MM.1S (cell line): Measurements from ENCODE around the gene NCOA3.

Experiments used
- DNase-seq: peaks from one replicate; pipeline ENCODE4 v3.0.0-alpha.2; 2015
- H2AFZ ChIP-seq: fragments of 300-600 bp; sonication (generic); 2 replicates; pipeline ENCODE4 v1.6.0; 2016; ENCODE audit warnings: antibody characterized with exemption, low read length
- H3F3A ChIP-seq: fragments of 300-600 bp; sonication (generic); 2 replicates; pipeline ENCODE4 v1.6.1; 2016; ENCODE audit warnings: mild to moderate bottlenecking, antibody characterized with exemption, low read length, moderate library complexity, mixed read lengths; ENCODE audit not compliant: insufficient read depth
- H3K27ac ChIP-seq: fragments of 300-600 bp; sonication (generic); 2 replicates; pipeline ENCODE4 v1.5.1; 2016; ENCODE audit warnings: mild to moderate bottlenecking, low read length
- H3K27me3 ChIP-seq: fragments of 300-600 bp; sonication (generic); replicated peaks from 2 replicates; pipeline ENCODE4 v1.6.0; 2016; ENCODE audit warnings: low read length; ENCODE audit not compliant: insufficient read depth
- H3K36me3 ChIP-seq: fragments of 300-600 bp; sonication (generic); replicated peaks from 2 replicates; pipeline ENCODE4 v1.6.1; 2016; ENCODE audit warnings: mild to moderate bottlenecking, low read length, mixed read lengths; ENCODE audit not compliant: insufficient read depth
- H3K4me1 ChIP-seq: fragments of 300-600 bp; sonication (generic); 2 replicates; pipeline ENCODE4 v1.6.1; 2016; ENCODE audit warnings: low read length, mixed read lengths
- H3K4me2 ChIP-seq: fragments of 300-600 bp; sonication (generic); 2 replicates; pipeline ENCODE4 v1.6.0; 2016; ENCODE audit warnings: low read depth, low read length
- H3K4me3 ChIP-seq: fragments of 300-600 bp; sonication (generic); 2 replicates; pipeline ENCODE4 v1.5.1; 2016; ENCODE audit warnings: low read length, mixed read lengths
- H3K79me2 ChIP-seq: fragments of 300-600 bp; sonication (generic); 2 replicates; pipeline ENCODE4 v1.6.1; 2016; ENCODE audit warnings: mixed run types, low read length, mixed read lengths
- H3K9ac ChIP-seq: fragments of 300-600 bp; sonication (generic); 2 replicates; pipeline ENCODE4 v1.6.1; 2016; ENCODE audit warnings: low read length, mixed read lengths
- H3K9me2 ChIP-seq: fragments of 300-600 bp; sonication (generic); replicated peaks from 2 replicates; pipeline ENCODE4 v1.6.1; 2016; ENCODE audit warnings: mild to moderate bottlenecking, low read length, mixed read lengths; ENCODE audit not compliant: insufficient read depth
- H3K9me3 ChIP-seq: fragments of 300-600 bp; sonication (generic); replicated peaks from 2 replicates; pipeline ENCODE4 v1.6.1; 2016; ENCODE audit warnings: mild to moderate bottlenecking, low read length, mixed read lengths; ENCODE audit not compliant: insufficient read depth
- H4K20me1 ChIP-seq: fragments of 300-600 bp; sonication (generic); 2 replicates; pipeline ENCODE4 v1.6.1; 2016; ENCODE audit warnings: mild to moderate bottlenecking, low read length, moderate library complexity, mixed read lengths; ENCODE audit not compliant: insufficient read depth
- EZH2 ChIP-seq: fragments of 300-600 bp; sonication (generic); optimal IDR thresholded peaks from 2 replicates; pipeline ENCODE3; 2017; ENCODE audit warnings: low read depth, mild to moderate bottlenecking, antibody characterized with exemption, low read length, mixed read lengths
- EZH2phosphoT487 ChIP-seq: fragments of 300-600 bp; sonication (generic); IDR thresholded peaks from 2 replicates; pipeline ENCODE4 v1.6.1; 2018; ENCODE audit warnings: antibody characterized with exemption, low read length
- TF ChIP-seq, protein P1 (sequence below): fragments of 300-600 bp; sonication (generic); IDR thresholded peaks from 2 replicates; pipeline ENCODE4 v1.5.1; 2016; ENCODE audit warnings: antibody characterized with exemption, low read length, mixed read lengths

NCOA3 gene

DNA sequence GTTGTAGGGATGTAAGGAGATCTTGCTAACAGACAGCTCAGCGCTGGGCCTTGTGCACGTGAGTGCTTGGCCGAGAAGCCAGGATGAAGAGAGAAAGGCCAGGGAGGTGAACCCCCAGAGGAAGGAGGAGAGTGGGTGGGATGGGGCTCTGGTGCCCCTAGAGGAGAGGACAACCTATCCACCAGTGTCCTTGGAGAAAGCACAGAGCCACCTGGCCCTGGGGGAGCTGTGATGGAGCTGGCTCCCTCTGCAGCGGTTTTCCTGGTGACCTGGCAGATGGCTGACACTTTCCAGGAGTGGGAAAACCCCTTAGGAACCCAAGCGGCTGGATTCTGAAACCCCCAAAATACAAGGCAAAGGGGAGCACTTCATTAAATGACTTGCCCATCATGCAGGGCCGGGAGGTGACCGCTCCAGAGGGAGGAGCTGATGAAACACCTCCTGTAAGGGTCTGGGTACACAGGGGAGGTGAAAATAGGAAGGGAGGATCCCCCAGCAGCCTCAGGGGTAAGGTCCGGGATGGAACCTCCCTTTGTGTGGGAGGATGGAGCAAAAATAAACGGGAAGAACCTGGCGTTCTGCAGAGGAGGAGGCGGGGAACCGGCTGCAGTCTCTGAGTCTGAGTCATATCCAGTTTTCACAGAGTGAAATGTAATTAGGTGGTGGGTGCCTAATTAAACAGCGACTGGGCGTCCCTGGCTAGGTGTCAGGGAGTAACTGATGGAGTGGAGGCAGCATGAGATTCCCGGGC is 203.2 kb downstream of the NCOA3 start:
- H3K4me1 ChIP-seq = no peaks in the 10 kb centered on the region
- H3K36me3 ChIP-seq = peaks cover 9% of the 10 kb centered on the region; the same call in 1 of the 2 replicates
- no peak for DNase-seq
- no peak overlapping the region for H3K4me3 ChIP-seq
- H3F3A ChIP-seq = no peaks in the 10 kb centered on the region
- H3K4me2 ChIP-seq = no peak overlapping the region
- no peaks in the 10 kb centered on the region for H3K9me2 ChIP-seq
- H3K27ac ChIP-seq = no peak overlapping the region
- TF ChIP-seq EZH2phosphoT487 (no peak), EZH2 (no peak)
- TF ChIP-seq, protein P1, sequence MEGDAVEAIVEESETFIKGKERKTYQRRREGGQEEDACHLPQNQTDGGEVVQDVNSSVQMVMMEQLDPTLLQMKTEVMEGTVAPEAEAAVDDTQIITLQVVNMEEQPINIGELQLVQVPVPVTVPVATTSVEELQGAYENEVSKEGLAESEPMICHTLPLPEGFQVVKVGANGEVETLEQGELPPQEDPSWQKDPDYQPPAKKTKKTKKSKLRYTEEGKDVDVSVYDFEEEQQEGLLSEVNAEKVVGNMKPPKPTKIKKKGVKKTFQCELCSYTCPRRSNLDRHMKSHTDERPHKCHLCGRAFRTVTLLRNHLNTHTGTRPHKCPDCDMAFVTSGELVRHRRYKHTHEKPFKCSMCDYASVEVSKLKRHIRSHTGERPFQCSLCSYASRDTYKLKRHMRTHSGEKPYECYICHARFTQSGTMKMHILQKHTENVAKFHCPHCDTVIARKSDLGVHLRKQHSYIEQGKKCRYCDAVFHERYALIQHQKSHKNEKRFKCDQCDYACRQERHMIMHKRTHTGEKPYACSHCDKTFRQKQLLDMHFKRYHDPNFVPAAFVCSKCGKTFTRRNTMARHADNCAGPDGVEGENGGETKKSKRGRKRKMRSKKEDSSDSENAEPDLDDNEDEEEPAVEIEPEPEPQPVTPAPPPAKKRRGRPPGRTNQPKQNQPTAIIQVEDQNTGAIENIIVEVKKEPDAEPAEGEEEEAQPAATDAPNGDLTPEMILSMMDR = no peak
- H2AFZ ChIP-seq = no peak overlapping the region
- H3K9me3 ChIP-seq = no peaks in the 10 kb centered on the region
- H3K27me3 ChIP-seq = no peaks in the 10 kb centered on the region
- peaks cover 76% of the 10 kb centered on the region for H3K79me2 ChIP-seq
- H4K20me1 ChIP-seq = 0 out of 2 replicates have a peak, but pooled peaks cover 6% of the 10 kb centered on the region
- no peak overlapping the region for H3K9ac ChIP-seq

DNA sequence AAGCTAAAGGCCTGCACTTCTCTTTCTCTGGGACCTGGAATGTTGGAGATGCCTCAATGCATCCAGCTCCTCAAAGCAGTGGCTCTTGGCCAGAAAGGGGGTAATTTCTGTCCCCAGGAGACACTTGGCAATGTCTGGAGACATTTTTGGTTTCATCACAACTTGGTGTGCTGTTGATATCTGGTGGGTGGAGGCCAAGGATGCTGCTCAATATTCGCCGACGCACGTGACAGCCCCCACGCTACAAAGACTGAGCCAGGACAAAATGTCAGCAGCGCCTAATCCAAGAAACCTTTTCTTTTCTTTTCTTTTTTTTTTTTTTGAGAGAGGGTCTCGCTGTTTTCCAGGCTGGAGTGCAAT is 203.8 kb downstream of the NCOA3 start:
- Histone ChIP-seq H3K4me1 (no peaks in the 10 kb centered on the region), H3K36me3 (peaks cover 9% of the 10 kb centered on the region; the same call in 1 of the 2 replicates), H3F3A (no peaks in the 10 kb centered on the region), H3K9me3 (no peaks in the 10 kb centered on the region), H4K20me1 (0 out of 2 replicates have a peak, but pooled peaks cover 6% of the 10 kb centered on the region), H2AFZ (no peak overlapping the region), H3K79me2 (peaks cover 78% of the 10 kb centered on the region), H3K4me2 (no peak overlapping the region), H3K27ac (no peak overlapping the region), H3K9me2 (no peaks in the 10 kb centered on the region), H3K9ac (no peak overlapping the region), H3K4me3 (no peak overlapping the region), H3K27me3 (no peaks in the 10 kb centered on the region)
- no peak for DNase-seq
- TF ChIP-seq EZH2phosphoT487 = no peak

DNA sequence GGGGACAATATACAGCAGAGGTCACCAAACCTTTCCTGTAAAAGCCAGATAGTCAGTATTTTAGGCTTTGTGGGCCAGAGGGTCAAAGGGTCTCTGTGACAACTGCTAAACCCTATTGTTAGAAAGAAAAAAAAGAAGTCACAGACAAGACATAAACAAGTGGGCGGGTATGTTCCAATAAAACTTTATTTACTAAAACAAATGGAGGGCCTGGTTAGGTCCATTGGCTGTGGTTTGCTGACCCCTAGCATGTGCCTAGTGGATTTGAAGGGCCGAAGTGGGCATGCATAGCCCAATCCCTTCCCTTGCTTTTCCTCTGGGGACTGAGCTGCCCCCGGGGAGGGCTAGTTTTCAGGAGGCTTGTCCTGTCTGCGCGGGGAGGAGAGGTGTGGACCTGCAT is 204.7 kb downstream of the NCOA3 start:
- Histone ChIP-seq H3K79me2 (peaks cover 80% of the 10 kb centered on the region), H3K4me3 (no peak overlapping the region), H2AFZ (no peak overlapping the region), H3K27ac (no peak overlapping the region), H3F3A (no peaks in the 10 kb centered on the region), H3K27me3 (no peaks in the 10 kb centered on the region), H3K36me3 (peaks cover 9% of the 10 kb centered on the region; the same call in 1 of the 2 replicates), H3K9ac (no peak overlapping the region), H3K4me2 (no peak overlapping the region), H4K20me1 (0 out of 2 replicates have a peak, but pooled peaks cover 6% of the 10 kb centered on the region), H3K9me3 (no peaks in the 10 kb centered on the region), H3K4me1 (no peaks in the 10 kb centered on the region), H3K9me2 (no peaks in the 10 kb centered on the region)
- DNase-seq = no peak
- TF ChIP-seq, protein P1 = no peak
- TF ChIP-seq EZH2 (no peak), EZH2phosphoT487 (no peak)
